Measurements from ENCODE around the gene ADAMTSL1.

DNA sequence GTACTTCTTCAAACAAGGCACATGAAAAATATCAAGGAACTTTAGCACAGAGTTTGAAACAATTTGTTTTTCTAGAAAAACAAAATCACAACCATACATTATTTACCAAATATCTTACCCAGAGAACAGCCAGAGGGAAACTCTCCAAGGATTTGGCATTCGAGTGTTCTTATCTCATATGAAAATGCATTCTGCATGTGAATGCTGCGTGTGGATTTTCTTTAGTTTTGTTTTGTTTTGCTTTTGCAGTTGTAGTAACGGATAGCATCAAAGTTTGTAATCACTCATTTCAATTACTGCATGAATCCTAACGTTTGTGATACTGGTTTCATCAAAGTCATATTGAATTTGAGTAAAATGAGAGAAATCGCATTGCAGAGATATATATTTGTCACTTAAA lies 28.0 kb downstream of the ADAMTSL1 start:
- TF ChIP-seq, protein P1, sequence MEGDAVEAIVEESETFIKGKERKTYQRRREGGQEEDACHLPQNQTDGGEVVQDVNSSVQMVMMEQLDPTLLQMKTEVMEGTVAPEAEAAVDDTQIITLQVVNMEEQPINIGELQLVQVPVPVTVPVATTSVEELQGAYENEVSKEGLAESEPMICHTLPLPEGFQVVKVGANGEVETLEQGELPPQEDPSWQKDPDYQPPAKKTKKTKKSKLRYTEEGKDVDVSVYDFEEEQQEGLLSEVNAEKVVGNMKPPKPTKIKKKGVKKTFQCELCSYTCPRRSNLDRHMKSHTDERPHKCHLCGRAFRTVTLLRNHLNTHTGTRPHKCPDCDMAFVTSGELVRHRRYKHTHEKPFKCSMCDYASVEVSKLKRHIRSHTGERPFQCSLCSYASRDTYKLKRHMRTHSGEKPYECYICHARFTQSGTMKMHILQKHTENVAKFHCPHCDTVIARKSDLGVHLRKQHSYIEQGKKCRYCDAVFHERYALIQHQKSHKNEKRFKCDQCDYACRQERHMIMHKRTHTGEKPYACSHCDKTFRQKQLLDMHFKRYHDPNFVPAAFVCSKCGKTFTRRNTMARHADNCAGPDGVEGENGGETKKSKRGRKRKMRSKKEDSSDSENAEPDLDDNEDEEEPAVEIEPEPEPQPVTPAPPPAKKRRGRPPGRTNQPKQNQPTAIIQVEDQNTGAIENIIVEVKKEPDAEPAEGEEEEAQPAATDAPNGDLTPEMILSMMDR (IDR thresholded peaks at IDR 0.05; ENCODE audit: insufficient read depth, low read length, poor library complexity, severe bottlenecking), result no peak
- no peak for TF ChIP-seq EZH2phosphoT487 (conservative IDR thresholded peaks at IDR 0.05; ENCODE audit: low read length)

All from SU-DHL-6 (cell line).